SK-N-MC (cell line): ENCODE measurements around the gene NTSR1.

Experiments used
- EZH2 ChIP-seq: fragments of 200-600 bp; sonication (generic); IDR thresholded peaks from one replicate; pipeline ENCODE4 v1.6.1; 2017; ENCODE audit warnings: antibody characterized with exemption
- POLR2AphosphoS5 ChIP-seq: IDR thresholded peaks from 2 replicates; pipeline ENCODE4 v1.6.1; 2012; ENCODE audit warnings: mild to moderate bottlenecking, low read depth, low read length, borderline replicate concordance

DNA sequence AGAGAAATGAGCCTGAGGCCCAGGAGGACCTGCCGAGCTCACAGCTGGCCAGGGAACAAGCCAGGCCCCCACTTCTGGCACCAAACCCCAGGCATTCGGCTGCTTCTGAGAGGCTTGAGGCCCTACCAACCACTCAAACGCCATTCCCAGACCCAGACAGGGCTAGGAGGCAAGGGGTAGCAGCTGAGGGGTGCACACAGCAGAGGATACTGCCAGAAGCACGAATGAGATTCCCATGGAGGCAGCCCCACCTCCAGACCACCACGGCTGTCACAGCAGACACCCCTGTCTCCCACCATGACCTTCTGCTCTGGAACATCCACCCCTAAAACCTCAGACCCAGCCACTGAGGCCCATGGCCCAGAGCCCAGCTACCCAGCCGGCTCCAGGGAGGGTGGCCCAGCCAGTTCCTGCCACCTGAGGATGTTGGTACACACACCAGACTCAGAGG is 36.1 kb downstream of the NTSR1 start:
- TF ChIP-seq POLR2AphosphoS5 (no peak), EZH2 (no peak)
